ENCODE data around the gene PTPRE. TPM values are rescaled to one million over a fixed set of nuclear protein-coding genes. Genes with fewer than 3 reads are reported as not detected.

PTPRE gene
- 10 to 100 TPM in 1 of 2 donors, 1 to 10 TPM in 1; 4.0 to 12.5 TPM for total RNA-seq
- 1 to 10 TPM; 1.5 to 3.5 TPM for polyA plus RNA-seq

GRCh38 chr10:127906548-127907377 lies at the start of gene PTPRE:
PTPRE (plus strand) TSS chr10:127907103; CDS start chr10:128040882, 133,779 bp downstream.
- WGBS, result 10% methylated on average over 78 of the region's 78 CpGs
- H3K27ac ChIP-seq (ENCODE audit: low read depth in 1 of 2, low read length in 2 of 2), result no peak within 1 kb of the TSS
- TF ChIP-seq ATF3 (IDR thresholded peaks at IDR 0.05) (no peak), RAD21 (IDR thresholded peaks at IDR 0.05) (peak; percentile 39 to 61), CTCF (IDR thresholded peaks at IDR 0.05; ENCODE audit: low read depth, low read length, missing input control) (peak; percentile 82), FOXA1 (IDR thresholded peaks at IDR 0.05) (no peak)
- H3K9me3 ChIP-seq (ENCODE audit: control insufficient read depth in 4 of 4, low read length in 3 of 4), result no peaks in the 10 kb centered on the region
- peaks cover 2 to 18% (median 9%) of the 10 kb centered on the region in 4 donors for H3K4me1 ChIP-seq (ENCODE audit: control insufficient read depth in 4 of 4, insufficient read depth in 4 of 4, low read length in 3 of 4)
- peaks cover 0 to 2% (median 0%) of the 10 kb centered on the region in 4 donors for H3K27me3 ChIP-seq (ENCODE audit: control insufficient read depth in 4 of 4, insufficient read depth in 4 of 4, low read length in 3 of 4)
- peak; percentile 58 for DNase-seq (ENCODE audit: low spot score)
- no peaks in the 10 kb centered on the region for H3K36me3 ChIP-seq (ENCODE audit: control insufficient read depth in 4 of 4, insufficient read depth in 3 of 4, low read depth in 1 of 4, low read length in 3 of 4)
- H3K9ac ChIP-seq (ENCODE audit: low read depth in 1 of 2, low read length in 2 of 2), result no peak within 1 kb of the TSS
- H3K4me3 ChIP-seq (ENCODE audit: low read depth in 1 of 3, low read length in 3 of 3), result peak within 1 kb of the TSS; percentile 7 to 67 (median 35)

GRCh38 chr10:127860592-127860991 lies 46.3 kb upstream of the PTPRE start:
- H3K36me3 ChIP-seq (ENCODE audit: control insufficient read depth in 4 of 4, insufficient read depth in 3 of 4, low read depth in 1 of 4, low read length in 3 of 4), result no peaks in the 10 kb centered on the region
- no peak overlapping the region for H3K27ac ChIP-seq (ENCODE audit: low read depth in 1 of 2, low read length in 2 of 2)
- H3K4me1 ChIP-seq (ENCODE audit: control insufficient read depth in 4 of 4, insufficient read depth in 4 of 4, low read length in 3 of 4), result no peaks in the 10 kb centered on the region
- H3K9me3 ChIP-seq (ENCODE audit: control insufficient read depth in 4 of 4, low read length in 3 of 4), result peaks cover 0 to 4% (median 0%) of the 10 kb centered on the region in 4 donors
- no peak overlapping the region for H3K9ac ChIP-seq (ENCODE audit: low read depth in 1 of 2, low read length in 2 of 2)
- WGBS, result 94% methylated on average over 6 of the region's 6 CpGs
- no peak overlapping the region for H3K4me3 ChIP-seq (ENCODE audit: low read depth in 1 of 3, low read length in 3 of 3)
- TF ChIP-seq YY1 (IDR thresholded peaks at IDR 0.05), result no peak
- no peak for TF ChIP-seq CTCF (IDR thresholded peaks at IDR 0.05; ENCODE audit: low read depth, low read length, missing input control)
- no peak for TF ChIP-seq FOXA1 (IDR thresholded peaks at IDR 0.05)
- TF ChIP-seq REST (IDR thresholded peaks at IDR 0.05), result no peak
- TF ChIP-seq FOXA2 (IDR thresholded peaks at IDR 0.05), result no peak
- TF ChIP-seq TAF1 (conservative IDR thresholded peaks at IDR 0.05), result no peak
- TF ChIP-seq RAD21 (IDR thresholded peaks at IDR 0.05), result no peak
- no peak for TF ChIP-seq JUND (IDR thresholded peaks at IDR 0.05)
- TF ChIP-seq HNF4G (IDR thresholded peaks at IDR 0.05), result no peak
- TF ChIP-seq ZBTB33 (IDR thresholded peaks at IDR 0.05), result no peak
- no peaks in the 10 kb centered on the region for H3K27me3 ChIP-seq (ENCODE audit: control insufficient read depth in 4 of 4, insufficient read depth in 4 of 4, low read length in 3 of 4)
- no peak for DNase-seq (ENCODE audit: low spot score)

All from liver (tissue), 9 donors.